HT1080 (cell line): ENCODE data around the gene LRRC57. TPM values are rescaled to one million over a fixed set of nuclear protein-coding genes. Genes with fewer than 3 reads are reported as not detected.

Experiments used
- DNase-seq: peaks from one replicate; pipeline ENCODE4 v3.0.0-alpha.2; 2015; ENCODE audit warnings: low read depth
- total RNA-seq: library from RNA; depleted of rRNA; stranded (reverse); fragments of >200 nt; shearing (Covaris generic); gene quantifications from 2 replicates; pipeline ENCODE4 v1.2.3, GENCODE V29; 2014

The LRRC57 gene
- total RNA-seq, 1 experiment from 2014 or later = 8.0 TPM

GRCh38 chr15:42553554-42553953 lies 5.0 kb upstream of the LRRC57 start:
- DNase-seq = no peak

GRCh38 chr15:42549741-42550392 lies 1.3 kb upstream of the LRRC57 start:
- no peak for DNase-seq

GRCh38 chr15:42549032-42549491 lies 469 bp upstream of the LRRC57 start:
- DNase-seq = no peak

- no peak for DNase-seq
Measured at GRCh38 chr15:42547918-42548248, 710 bp downstream of the LRRC57 start.

- DNase-seq = no peak
Measured at GRCh38 chr15:42544853-42545629, 3.6 kb downstream of the LRRC57 start.

GRCh38 chr15:42533246-42533645 lies 15.3 kb downstream of the LRRC57 start:
- DNase-seq = no peak

- DNase-seq = no peak
Measured at GRCh38 chr15:42528970-42529369, 19.6 kb downstream of the LRRC57 start.

- DNase-seq = no peak
Measured at GRCh38 chr15:42523331-42523730, 25.3 kb downstream of the LRRC57 start.

- peak; percentile 19 for DNase-seq
Measured at GRCh38 chr15:42511007-42511391, 37.6 kb downstream of the LRRC57 start.

GRCh38 chr15:42510258-42511006 lies 38.2 kb downstream of the LRRC57 start:
- DNase-seq = no peak

GRCh38 chr15:42508263-42508690 lies 40.3 kb downstream of the LRRC57 start:
- DNase-seq = no peak

GRCh38 chr15:42507514-42507913 lies 41.1 kb downstream of the LRRC57 start:
- no peak for DNase-seq

GRCh38 chr15:42504631-42505030 lies 44.0 kb downstream of the LRRC57 start:
- DNase-seq = no peak

GRCh38 chr15:42503825-42504224 lies 44.8 kb downstream of the LRRC57 start:
- DNase-seq = no peak

GRCh38 chr15:42502477-42502876 lies 46.1 kb downstream of the LRRC57 start:
- no peak for DNase-seq

- DNase-seq = no peak
Measured at GRCh38 chr15:42499858-42500609, 48.6 kb downstream of the LRRC57 start.

- DNase-seq = no peak
Measured at GRCh38 chr15:42498212-42499068, 50.2 kb downstream of the LRRC57 start.

GRCh38 chr15:42495361-42496212 lies 53.0 kb downstream of the LRRC57 start, which contains the start of gene SNAP23:
Gene SNAP23 (plus strand): TSS chr15:42495634. CDS start chr15:42511847, 16,213 bp downstream.
- DNase-seq = peak; percentile 94

GRCh38 chr15:42494998-42495360 lies 53.6 kb downstream of the LRRC57 start:
- DNase-seq = peak; percentile 66
